Testis (tissue), 2 donors: ENCODE data around the gene TCERG1L.

Experiments used
- POLR2A ChIP-seq: fragments of 450-650 bp; IDR thresholded peaks from one replicate; pipeline ENCODE4 v1.6.1; 2017; ENCODE audit warnings: antibody characterized with exemption, mild to moderate bottlenecking, moderate library complexity
- TF ChIP-seq, protein P1 (sequence below), 3 experiments: fragments of 450-650 bp in 2 of 3; fragments of 200-600 bp in 1 of 3; sonication (generic) in 1 of 3; IDR thresholded peaks; one replicate each; pipeline ENCODE4 v1.5.1; 2016 to 2019; ENCODE audit warnings: antibody characterized with exemption in 3 of 3, mild to moderate bottlenecking in 2 of 3, moderate library complexity in 1 of 3

DNA sequence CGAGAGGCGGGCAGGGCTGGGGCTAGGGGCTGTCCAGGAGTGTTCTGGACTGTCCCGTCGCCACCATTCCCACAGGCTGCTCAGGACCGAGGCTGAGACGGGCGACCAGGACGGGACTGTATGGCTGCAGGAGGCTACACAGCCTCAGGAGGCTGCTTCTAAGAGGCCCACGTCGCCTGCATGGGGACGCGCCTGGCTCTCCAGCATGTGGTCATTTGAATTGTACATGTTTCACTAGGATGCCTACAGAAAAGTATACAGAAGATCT lies 216.3 kb downstream of the TCERG1L start:
- no peak for TF ChIP-seq POLR2A
- TF ChIP-seq, protein P1, sequence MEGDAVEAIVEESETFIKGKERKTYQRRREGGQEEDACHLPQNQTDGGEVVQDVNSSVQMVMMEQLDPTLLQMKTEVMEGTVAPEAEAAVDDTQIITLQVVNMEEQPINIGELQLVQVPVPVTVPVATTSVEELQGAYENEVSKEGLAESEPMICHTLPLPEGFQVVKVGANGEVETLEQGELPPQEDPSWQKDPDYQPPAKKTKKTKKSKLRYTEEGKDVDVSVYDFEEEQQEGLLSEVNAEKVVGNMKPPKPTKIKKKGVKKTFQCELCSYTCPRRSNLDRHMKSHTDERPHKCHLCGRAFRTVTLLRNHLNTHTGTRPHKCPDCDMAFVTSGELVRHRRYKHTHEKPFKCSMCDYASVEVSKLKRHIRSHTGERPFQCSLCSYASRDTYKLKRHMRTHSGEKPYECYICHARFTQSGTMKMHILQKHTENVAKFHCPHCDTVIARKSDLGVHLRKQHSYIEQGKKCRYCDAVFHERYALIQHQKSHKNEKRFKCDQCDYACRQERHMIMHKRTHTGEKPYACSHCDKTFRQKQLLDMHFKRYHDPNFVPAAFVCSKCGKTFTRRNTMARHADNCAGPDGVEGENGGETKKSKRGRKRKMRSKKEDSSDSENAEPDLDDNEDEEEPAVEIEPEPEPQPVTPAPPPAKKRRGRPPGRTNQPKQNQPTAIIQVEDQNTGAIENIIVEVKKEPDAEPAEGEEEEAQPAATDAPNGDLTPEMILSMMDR (IDR thresholded peaks at IDR 0.05) = no peak
